ENCODE measurements around the gene RETREG1.

RETREG1 gene

GRCh38 chr5:16504571-16504970, 112.2 kb downstream of the RETREG1 start:
- no peak for TF ChIP-seq POLR2A (IDR thresholded peaks at IDR 0.05; ENCODE audit: low read depth, low read length)
- DNase-seq (ENCODE audit: insufficient read length, low spot score) (no peak), FAIRE-seq (no peak)

GRCh38 chr5:16502866-16503265, 113.9 kb downstream of the RETREG1 start:
- DNase-seq (ENCODE audit: insufficient read length, low spot score) (no peak), FAIRE-seq (no peak)
- no peak for TF ChIP-seq POLR2A (IDR thresholded peaks at IDR 0.05; ENCODE audit: low read depth, low read length)

- TF ChIP-seq POLR2A (IDR thresholded peaks at IDR 0.05; ENCODE audit: low read depth, low read length), result no peak
- no peak for DNase-seq (ENCODE audit: insufficient read length, low spot score)
- no peak for FAIRE-seq
Measured at GRCh38 chr5:16500024-16500423, 116.8 kb downstream of the RETREG1 start.

GRCh38 chr5:16497546-16497945, 119.3 kb downstream of the RETREG1 start:
- no peak for TF ChIP-seq POLR2A (IDR thresholded peaks at IDR 0.05; ENCODE audit: low read depth, low read length)
- DNase-seq (ENCODE audit: insufficient read length, low spot score) (no peak), FAIRE-seq (no peak)

GRCh38 chr5:16493261-16493660, 123.5 kb downstream of the RETREG1 start:
- FAIRE-seq, result peak; percentile 71
- no peak for TF ChIP-seq POLR2A (IDR thresholded peaks at IDR 0.05; ENCODE audit: low read depth, low read length)
- DNase-seq (ENCODE audit: insufficient read length, low spot score), result no peak

- DNase-seq (ENCODE audit: insufficient read length, low spot score), result no peak
- FAIRE-seq, result peak; percentile 50
- no peak for TF ChIP-seq POLR2A (IDR thresholded peaks at IDR 0.05; ENCODE audit: low read depth, low read length)
Measured at GRCh38 chr5:16492398-16493140, 124.2 kb downstream of the RETREG1 start.

- DNase-seq (ENCODE audit: insufficient read length, low spot score), result no peak
- no peak for TF ChIP-seq POLR2A (IDR thresholded peaks at IDR 0.05; ENCODE audit: low read depth, low read length)
- FAIRE-seq, result no peak
Measured at GRCh38 chr5:16490911-16491310, 125.9 kb downstream of the RETREG1 start.

GRCh38 chr5:16489322-16489791, 127.4 kb downstream of the RETREG1 start:
- TF ChIP-seq POLR2A (IDR thresholded peaks at IDR 0.05; ENCODE audit: low read depth, low read length), result no peak
- peak; percentile 93 for FAIRE-seq

GRCh38 chr5:16487456-16487855, 129.3 kb downstream of the RETREG1 start:
- no peak for TF ChIP-seq POLR2A (IDR thresholded peaks at IDR 0.05; ENCODE audit: low read depth, low read length)
- no peak for FAIRE-seq
- DNase-seq (ENCODE audit: insufficient read length, low spot score), result no peak

More at GRCh38 chr5:16489322-16489791, 127.4 kb downstream of the RETREG1 start:
- DNase-seq (ENCODE audit: insufficient read length, low spot score), result no peak

- FAIRE-seq (peak; percentile 81), DNase-seq (ENCODE audit: insufficient read length, low spot score) (no peak)
- TF ChIP-seq POLR2A (IDR thresholded peaks at IDR 0.05; ENCODE audit: low read depth, low read length), result no peak
Measured at GRCh38 chr5:16486711-16487111, 130.1 kb downstream of the RETREG1 start.

GRCh38 chr5:16485656-16486055, 131.1 kb downstream of the RETREG1 start:
- no peak for FAIRE-seq
- no peak for TF ChIP-seq POLR2A (IDR thresholded peaks at IDR 0.05; ENCODE audit: low read depth, low read length)
- DNase-seq (ENCODE audit: insufficient read length, low spot score), result no peak

- no peak for TF ChIP-seq POLR2A (IDR thresholded peaks at IDR 0.05; ENCODE audit: low read depth, low read length)
- no peak for FAIRE-seq
- no peak for DNase-seq (ENCODE audit: insufficient read length, low spot score)
Measured at GRCh38 chr5:16484081-16484480, 132.7 kb downstream of the RETREG1 start.

- DNase-seq (ENCODE audit: insufficient read length, low spot score), result no peak
- no peak for TF ChIP-seq POLR2A (IDR thresholded peaks at IDR 0.05; ENCODE audit: low read depth, low read length)
- peak; percentile 88 for FAIRE-seq
Measured at GRCh38 chr5:16483361-16483760, 133.4 kb downstream of the RETREG1 start.

GRCh38 chr5:16482891-16483290, 133.9 kb downstream of the RETREG1 start:
- DNase-seq (ENCODE audit: insufficient read length, low spot score) (no peak), FAIRE-seq (peak; percentile 6)
- no peak for TF ChIP-seq POLR2A (IDR thresholded peaks at IDR 0.05; ENCODE audit: low read depth, low read length)

- FAIRE-seq, result peak; percentile 64
Measured at GRCh38 chr5:16480821-16481538, 135.8 kb downstream of the RETREG1 start.

More at GRCh38 chr5:16480821-16481538, 135.8 kb downstream of the RETREG1 start:
- TF ChIP-seq POLR2A (IDR thresholded peaks at IDR 0.05; ENCODE audit: low read depth, low read length), result no peak
- DNase-seq (ENCODE audit: insufficient read length, low spot score), result no peak
